H54 (cell line): ENCODE data around the gene VPS8.
"Not testable (repeated sequence)": the region's sequence is repeated elsewhere in the genome, so short reads cannot be mapped to it uniquely, and the experiment has no call there.

Experiments used
- DNase-seq: peaks from one replicate; pipeline ENCODE4 v3.0.0; 2011; ENCODE audit warnings: low spot score, mixed read lengths; ENCODE audit not compliant: insufficient read length
- FAIRE-seq: peaks from 3 replicates; lab custom pipeline; 2011; peaks lifted over from hg19 to GRCh38; lab: Jason Lieb, UNC
- POLR2A ChIP-seq: IDR thresholded peaks from 2 replicates; pipeline ENCODE4 v1.6.1; 2011; ENCODE audit warnings: low read depth, mild to moderate bottlenecking, low read length

Gene VPS8

GRCh38 chr3:184887574-184887973, 75.6 kb downstream of the VPS8 start:
- DNase-seq (no peak), FAIRE-seq (no peak)
- no peak for TF ChIP-seq POLR2A

DNA sequence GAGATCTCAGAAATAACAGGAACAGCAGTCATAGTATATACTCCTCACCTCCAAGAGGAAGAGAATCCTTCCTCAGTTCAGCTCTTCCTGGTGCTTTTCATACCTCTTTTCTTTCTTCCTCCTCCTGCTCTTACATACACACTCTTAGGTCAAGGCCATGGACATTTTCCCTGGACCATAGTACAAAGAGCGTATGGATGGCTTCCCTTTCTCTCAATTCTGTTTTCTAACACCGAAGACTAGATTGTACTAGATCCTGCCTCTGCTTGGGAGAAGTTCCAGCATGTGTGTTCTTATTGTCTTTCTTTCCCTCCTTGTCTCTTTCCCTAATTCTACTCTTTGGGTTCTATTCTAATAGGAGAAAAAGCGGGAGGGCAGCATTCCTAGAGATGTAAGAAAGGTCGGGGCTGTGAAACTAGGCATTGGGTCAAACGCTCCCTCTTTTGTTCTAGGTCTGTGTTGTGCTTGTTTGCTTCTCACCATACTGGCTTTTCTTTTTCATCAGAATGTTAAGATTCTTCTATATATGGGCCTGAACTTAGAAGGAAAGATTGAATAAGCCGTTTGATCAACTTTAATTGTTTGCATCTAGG, 77.4 kb downstream of the VPS8 start:
- FAIRE-seq, result no peak
- DNase-seq, result no peak
- TF ChIP-seq POLR2A, result no peak

DNA sequence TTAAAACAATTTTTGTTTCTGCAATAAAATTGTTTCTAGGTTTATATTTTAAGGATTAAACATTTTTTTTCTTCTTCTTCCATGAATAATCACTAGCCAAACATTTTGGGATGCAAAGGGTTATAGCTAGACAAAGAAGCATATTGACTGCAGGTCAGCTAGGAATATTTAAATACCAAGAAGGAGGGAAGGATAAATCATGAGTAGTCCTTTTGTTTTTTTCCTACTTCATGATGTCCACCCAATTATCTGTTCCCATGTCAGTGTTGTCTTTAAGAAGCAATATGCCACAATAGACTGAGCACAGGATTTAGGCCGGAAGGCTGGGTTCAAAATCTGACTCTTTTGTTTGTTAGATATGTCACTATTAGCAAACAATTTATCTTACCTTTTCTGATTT, 82.1 kb downstream of the VPS8 start:
- FAIRE-seq (no peak), DNase-seq (no peak)

GRCh38 chr3:184895350-184895749, 83.4 kb downstream of the VPS8 start:
- TF ChIP-seq POLR2A, result no peak
- FAIRE-seq, result no peak
- no peak for DNase-seq

More for the DNA sequence above, 82.1 kb downstream of the VPS8 start:
- TF ChIP-seq POLR2A, result no peak

- TF ChIP-seq POLR2A, result no peak
- DNase-seq, result no peak
- no peak for FAIRE-seq
Measured at GRCh38 chr3:184896336-184896735, 84.4 kb downstream of the VPS8 start.

DNA sequence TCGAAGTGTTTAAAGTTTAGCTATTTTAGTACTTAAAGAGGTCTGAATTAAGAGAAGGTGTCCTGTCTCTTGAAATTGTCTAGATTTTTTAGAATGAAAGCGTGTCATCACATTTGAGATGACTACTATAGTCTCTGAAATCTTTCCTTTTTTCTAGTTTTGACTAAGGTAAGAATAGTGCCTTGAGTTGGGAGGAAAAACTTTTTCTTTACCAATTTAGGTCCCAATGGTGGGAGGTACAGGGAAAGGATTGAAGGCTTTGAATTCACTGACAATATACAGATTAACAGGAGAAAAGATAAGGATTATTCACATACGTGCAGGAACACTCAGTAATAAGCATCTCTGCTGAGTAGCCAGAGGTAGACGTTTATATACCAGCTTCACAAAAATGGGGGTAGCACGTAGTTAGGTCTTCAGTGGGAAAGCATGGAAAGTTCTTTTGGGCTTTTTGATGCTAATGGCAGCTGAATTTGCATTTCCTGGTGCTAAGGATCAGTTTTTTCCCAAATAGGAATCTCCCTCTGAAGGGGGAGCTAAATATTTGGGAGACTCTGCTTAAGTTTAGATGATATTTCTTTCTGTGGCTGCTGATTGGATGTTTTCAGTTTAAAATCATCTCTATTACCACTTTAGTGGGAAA, 88.1 kb downstream of the VPS8 start:
- FAIRE-seq (no peak), DNase-seq (no peak)
- no peak for TF ChIP-seq POLR2A

- not testable (repeated sequence) for FAIRE-seq, DNase-seq
Measured at GRCh38 chr3:184907031-184907430, 95.1 kb downstream of the VPS8 start.

DNA sequence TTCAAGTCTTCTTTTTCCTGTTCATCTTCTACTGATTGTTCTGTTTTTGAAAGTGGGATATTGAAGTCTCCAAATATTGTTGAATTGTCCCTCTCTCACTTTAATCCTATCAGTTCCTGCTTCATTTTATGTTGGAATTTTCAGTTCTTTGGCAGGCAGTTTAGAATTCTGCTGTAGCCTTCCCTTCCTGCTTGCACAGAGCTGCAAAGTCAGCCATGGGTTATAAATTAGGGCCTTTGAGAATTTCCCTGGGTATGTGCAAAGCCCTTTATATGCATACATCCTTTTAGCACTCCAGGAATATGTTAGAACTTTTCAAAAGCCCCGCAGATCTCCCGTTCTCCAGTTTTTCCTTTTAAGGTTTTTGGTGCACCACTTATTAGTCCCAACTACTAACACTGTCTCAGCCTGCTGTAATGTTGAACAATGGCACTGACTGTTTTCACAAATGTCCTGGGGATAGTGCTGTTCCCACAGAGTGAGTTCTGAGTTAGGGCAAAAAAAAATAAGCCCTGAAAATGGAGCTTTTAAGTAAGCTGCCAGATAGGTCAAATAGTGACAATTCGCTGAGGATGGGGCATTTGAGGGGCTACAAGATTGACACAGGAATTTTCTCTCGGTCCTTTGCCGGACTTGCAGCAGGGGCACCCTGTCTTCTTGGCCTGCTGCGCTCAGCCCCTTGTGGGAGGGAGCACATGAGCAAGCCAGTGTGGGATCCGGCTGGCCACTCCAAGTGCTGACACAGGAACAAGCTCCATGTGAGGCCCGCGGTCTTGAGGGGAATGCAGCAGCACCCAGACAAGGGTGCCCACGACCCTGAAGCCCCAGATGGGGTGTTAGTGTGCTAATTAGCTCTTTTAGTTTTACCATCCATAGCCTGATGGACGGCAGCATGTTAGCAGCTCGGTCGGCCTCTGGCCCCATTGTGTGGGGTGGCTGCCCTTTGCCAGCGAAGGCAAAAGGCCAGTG, 96.0 kb downstream of the VPS8 start:
- no peak for TF ChIP-seq POLR2A
- FAIRE-seq, result no peak

GRCh38 chr3:184908859-184909258, 96.9 kb downstream of the VPS8 start:
- TF ChIP-seq POLR2A, result no peak
- no peak for FAIRE-seq

More for the DNA sequence above, 96.0 kb downstream of the VPS8 start:
- DNase-seq, result no peak

DNA sequence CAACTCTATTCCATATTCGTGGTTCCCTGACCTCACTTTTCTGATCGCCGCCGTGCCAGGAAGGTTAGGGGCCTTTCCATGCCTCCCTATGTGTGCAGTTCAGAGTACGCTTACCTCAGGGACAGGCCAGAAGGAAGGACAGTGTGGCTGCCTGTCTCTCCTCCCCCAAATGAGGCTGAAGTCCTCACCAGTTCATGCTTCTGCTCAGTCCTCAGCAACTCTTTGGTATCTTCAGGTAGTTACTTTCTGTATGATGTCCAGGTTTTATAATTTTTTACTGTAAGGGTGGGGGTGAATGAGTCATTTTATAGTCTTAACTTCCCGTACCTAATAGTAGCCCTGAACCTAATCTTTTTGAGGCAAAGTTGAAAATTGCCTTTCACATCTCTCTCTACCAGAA, 98.7 kb downstream of the VPS8 start:
- TF ChIP-seq POLR2A, result no peak
- FAIRE-seq, result no peak
- DNase-seq, result no peak

More at GRCh38 chr3:184908859-184909258, 96.9 kb downstream of the VPS8 start:
- DNase-seq, result no peak

- FAIRE-seq (peak; percentile 69), DNase-seq (no peak)
- TF ChIP-seq POLR2A, result no peak
Measured at GRCh38 chr3:184911570-184911969, 99.6 kb downstream of the VPS8 start.

GRCh38 chr3:184912163-184912562, 100.2 kb downstream of the VPS8 start:
- no peak for TF ChIP-seq POLR2A
- peak; percentile 11 for FAIRE-seq

GRCh38 chr3:184914628-184915027, 102.7 kb downstream of the VPS8 start:
- no peak for DNase-seq
- TF ChIP-seq POLR2A, result no peak
- peak; percentile 38 for FAIRE-seq

More at GRCh38 chr3:184912163-184912562, 100.2 kb downstream of the VPS8 start:
- no peak for DNase-seq

GRCh38 chr3:184918750-184919149, 106.8 kb downstream of the VPS8 start:
- no peak for TF ChIP-seq POLR2A
- no peak for DNase-seq
- peak; percentile 6 for FAIRE-seq
